Natural killer cell (primary cell): ENCODE results near the gene EGFR. TPM values are rescaled to one million over a fixed set of nuclear protein-coding genes. Genes with fewer than 3 reads are reported as not detected.

Experiments used
- ATAC-seq, 3 donors: fragments of 150-1000 bp in 2 of 3; fragments of 200-7000 bp in 1 of 3; cut with Tn5 transposase; 1 replicate in 1 of 3; 2 replicates in 2 of 3; pipeline ENCODE4 v1.10.0; 2021; ENCODE audit warnings: mild to moderate bottlenecking in 2 of 3, moderate library complexity in 2 of 3
- DNase-seq, 2 donors: peaks; one replicate each; pipeline versions ENCODE4 v3.0.0 to v3.0.0-alpha.2; 2013 to 2021; ENCODE audit warnings: mixed read lengths in 1 of 2
- H3K27ac ChIP-seq: one replicate; pipeline ENCODE4 v1.5.1; 2013; ENCODE audit warnings: mild to moderate bottlenecking, low read length
- H3K27me3 ChIP-seq: one replicate; pipeline ENCODE4 v1.6.1; 2013; ENCODE audit warnings: low read length; ENCODE audit not compliant: control insufficient read depth, insufficient read depth
- H3K36me3 ChIP-seq: one replicate; pipeline ENCODE4 v1.6.1; 2013; ENCODE audit warnings: low read length; ENCODE audit not compliant: control insufficient read depth, insufficient read depth
- H3K4me1 ChIP-seq: one replicate; pipeline ENCODE4 v1.6.1; 2013; ENCODE audit warnings: low read length; ENCODE audit not compliant: control insufficient read depth, insufficient read depth
- H3K4me3 ChIP-seq: one replicate; pipeline ENCODE4 v1.5.1; 2013; ENCODE audit warnings: low read length
- H3K9me3 ChIP-seq: one replicate; pipeline ENCODE4 v1.6.1; 2013; ENCODE audit warnings: low read length; ENCODE audit not compliant: control insufficient read depth, insufficient read depth
- H3K27ac Mint-ChIP-seq, 2 donors: one replicate each; pipeline ENCODE4 v1.8.0; 2022; ENCODE audit warnings: mild to moderate bottlenecking in 2 of 2, mixed read lengths in 2 of 2, moderate library complexity in 1 of 2
- H3K27me3 Mint-ChIP-seq, 2 donors: one replicate each; pipeline ENCODE4 v1.8.0; 2022; ENCODE audit warnings: low read depth in 2 of 2, mixed read lengths in 2 of 2
- H3K36me3 Mint-ChIP-seq: one replicate; pipeline ENCODE4 v1.8.0; 2022; ENCODE audit warnings: mixed read lengths
- H3K4me1 Mint-ChIP-seq, 2 donors: one replicate each; pipeline ENCODE4 v1.8.0; 2022; ENCODE audit warnings: mixed read lengths in 2 of 2
- H3K4me3 Mint-ChIP-seq: one replicate; pipeline ENCODE4 v1.8.0; 2022; ENCODE audit warnings: mild to moderate bottlenecking, moderate library complexity, mixed read lengths
- H3K9me3 Mint-ChIP-seq, 2 donors: one replicate each; pipeline ENCODE4 v1.8.0; 2022; ENCODE audit warnings: mixed read lengths in 2 of 2
- WGBS: methylation state at CpG from one replicate; pipeline ENCODE4 v1.1.7; 2013; ENCODE audit warnings: missing lambda C conversion rate; ENCODE audit not compliant: insufficient coverage; 5-methylcytosine and 5-hydroxymethylcytosine counted together
- intact Hi-C: fragments of 100-400 bp; cut with micrococcal nuclease; formaldehyde crosslinking; loops from one replicate; pipeline ENCODE4 v1.14.2; 2022
- total RNA-seq, 4 donors: library from RNA; stranded (reverse); fragments of 120-200 nt in 1 of 4; gene quantifications; one replicate each; pipeline versions ENCODE4 v1.2.3 to v1.2.4, GENCODE V29; 2013 to 2022
- TF ChIP-seq, protein P1 (sequence below): fragments of 200-600 bp; IDR thresholded peaks from one replicate; pipeline ENCODE4 v1.8.0; 2022; ENCODE audit warnings: antibody characterized with exemption

Gene EGFR
- total RNA-seq, 3 donors from 2014 or later (not counting 1 experiment from before 2014, with no cell fraction given), result not detected

DNA sequence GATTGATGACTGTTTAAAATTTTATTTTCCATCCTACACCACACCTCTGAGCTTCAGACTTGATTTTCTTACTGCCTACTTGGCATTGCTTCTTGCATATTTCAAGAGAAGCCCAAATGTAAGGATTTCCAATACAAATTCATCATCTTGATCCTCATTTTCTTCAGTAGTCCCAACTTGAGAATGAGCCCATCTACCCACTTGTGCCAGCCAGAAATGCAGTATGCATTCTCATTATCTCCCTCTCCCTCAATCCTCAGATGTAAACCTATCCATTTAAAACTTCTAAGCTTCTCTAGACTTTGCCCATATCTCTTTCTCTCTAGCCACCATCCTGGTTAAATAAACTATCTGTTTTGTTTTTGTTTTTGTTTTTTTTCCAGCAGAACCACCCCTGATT, 22.4 kb upstream of the EGFR start:
- H3K9me3 ChIP-seq, result no peaks in the 10 kb centered on the region
- Mint-ChIP-seq H3K9me3 (peaks cover 2 to 8% of the 10 kb centered on the region in 2 donors), H3K4me3 (no peak overlapping the region), H3K27ac (no peak overlapping the region), H3K27me3 (no peaks in the 10 kb centered on the region), H3K4me1 (peaks cover 0 to 4% of the 10 kb centered on the region in 2 donors), H3K36me3 (no peaks in the 10 kb centered on the region)
- no peak overlapping the region for H3K4me3 ChIP-seq
- ATAC-seq (no peak), DNase-seq (no peak)
- H3K36me3 ChIP-seq, result no peaks in the 10 kb centered on the region
- H3K27ac ChIP-seq, result no peak overlapping the region
- no peaks in the 10 kb centered on the region for H3K4me1 ChIP-seq
- TF ChIP-seq, protein P1, sequence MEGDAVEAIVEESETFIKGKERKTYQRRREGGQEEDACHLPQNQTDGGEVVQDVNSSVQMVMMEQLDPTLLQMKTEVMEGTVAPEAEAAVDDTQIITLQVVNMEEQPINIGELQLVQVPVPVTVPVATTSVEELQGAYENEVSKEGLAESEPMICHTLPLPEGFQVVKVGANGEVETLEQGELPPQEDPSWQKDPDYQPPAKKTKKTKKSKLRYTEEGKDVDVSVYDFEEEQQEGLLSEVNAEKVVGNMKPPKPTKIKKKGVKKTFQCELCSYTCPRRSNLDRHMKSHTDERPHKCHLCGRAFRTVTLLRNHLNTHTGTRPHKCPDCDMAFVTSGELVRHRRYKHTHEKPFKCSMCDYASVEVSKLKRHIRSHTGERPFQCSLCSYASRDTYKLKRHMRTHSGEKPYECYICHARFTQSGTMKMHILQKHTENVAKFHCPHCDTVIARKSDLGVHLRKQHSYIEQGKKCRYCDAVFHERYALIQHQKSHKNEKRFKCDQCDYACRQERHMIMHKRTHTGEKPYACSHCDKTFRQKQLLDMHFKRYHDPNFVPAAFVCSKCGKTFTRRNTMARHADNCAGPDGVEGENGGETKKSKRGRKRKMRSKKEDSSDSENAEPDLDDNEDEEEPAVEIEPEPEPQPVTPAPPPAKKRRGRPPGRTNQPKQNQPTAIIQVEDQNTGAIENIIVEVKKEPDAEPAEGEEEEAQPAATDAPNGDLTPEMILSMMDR, result no peak
- no peaks in the 10 kb centered on the region for H3K27me3 ChIP-seq
- intact Hi-C loops, result no loop called here

- Histone ChIP-seq H3K4me3 (no peak overlapping the region), H3K27me3 (peaks cover 2% of the 10 kb centered on the region), H3K4me1 (no peaks in the 10 kb centered on the region), H3K27ac (no peak overlapping the region), H3K9me3 (no peaks in the 10 kb centered on the region), H3K36me3 (no peaks in the 10 kb centered on the region)
- Mint-ChIP-seq H3K27me3 (peaks cover 0 to 11% of the 10 kb centered on the region in 2 donors), H3K4me3 (no peak overlapping the region), H3K9me3 (peaks cover 4 to 6% of the 10 kb centered on the region in 2 donors), H3K27ac (no peak overlapping the region), H3K4me1 (no peaks in the 10 kb centered on the region), H3K36me3 (no peaks in the 10 kb centered on the region)
- TF ChIP-seq, protein P1, result no peak
- WGBS, result 66% methylated on average over 29 of the region's 29 CpGs
- intact Hi-C loops, result no loop called here
- DNase-seq, result no peak
- no peak for ATAC-seq
Observed at GRCh38 chr7:55004579-55004978, 14.2 kb upstream of the EGFR start.

GRCh38 chr7:55005241-55005851, 13.5 kb upstream of the EGFR start:
- Histone ChIP-seq H3K4me3 (no peak overlapping the region), H3K36me3 (no peaks in the 10 kb centered on the region), H3K27me3 (peaks cover 2% of the 10 kb centered on the region), H3K9me3 (no peaks in the 10 kb centered on the region), H3K4me1 (no peaks in the 10 kb centered on the region), H3K27ac (no peak overlapping the region)
- ATAC-seq (no peak), DNase-seq (no peak)
- intact Hi-C loops, result no loop called here
- H3K4me1 Mint-ChIP-seq, result no peaks in the 10 kb centered on the region
- H3K36me3 Mint-ChIP-seq, result no peaks in the 10 kb centered on the region
- no peak overlapping the region for H3K4me3 Mint-ChIP-seq
- no peak overlapping the region for H3K27ac Mint-ChIP-seq
- H3K27me3 Mint-ChIP-seq, result peaks cover 0 to 11% of the 10 kb centered on the region in 2 donors
- WGBS, result 63% methylated on average over 37 of the region's 37 CpGs
- TF ChIP-seq, protein P1, result no peak
- H3K9me3 Mint-ChIP-seq, result peaks cover 4 to 6% of the 10 kb centered on the region in 2 donors

- intact Hi-C loops, result no loop called here
- H3K36me3 Mint-ChIP-seq, result no peaks in the 10 kb centered on the region
- TF ChIP-seq, protein P1, result no peak
- H3K4me1 Mint-ChIP-seq, result no peaks in the 10 kb centered on the region
- H3K27ac Mint-ChIP-seq, result no peak overlapping the region
- ATAC-seq, result no peak
- H3K9me3 Mint-ChIP-seq, result peaks cover 2 to 4% of the 10 kb centered on the region in 2 donors
- no peak overlapping the region for H3K4me3 Mint-ChIP-seq
- peaks cover 0 to 15% of the 10 kb centered on the region in 2 donors for H3K27me3 Mint-ChIP-seq
- no peak for DNase-seq
- Histone ChIP-seq H3K36me3 (no peaks in the 10 kb centered on the region), H3K27ac (no peak overlapping the region), H3K9me3 (no peaks in the 10 kb centered on the region), H3K4me3 (no peak overlapping the region), H3K27me3 (peaks cover 2% of the 10 kb centered on the region), H3K4me1 (no peaks in the 10 kb centered on the region)
- 84% methylated on average over 10 of the region's 11 CpGs for WGBS
Observed at GRCh38 chr7:55006499-55006898, 12.3 kb upstream of the EGFR start.
